ENCODE results near the gene TMEM150B.

The TMEM150B gene

GRCh38 chr19:55341171-55341588, 16.0 kb upstream of the TMEM150B start:
- Histone ChIP-seq H3K4me1 (ENCODE audit: insufficient read depth, low read length, severe bottlenecking) (peaks cover 25% of the 10 kb centered on the region), H3K9me2 (ENCODE audit: low read depth, low read length) (no peaks in the 10 kb centered on the region), H3K79me2 (ENCODE audit: insufficient read depth, low read length) (no peaks in the 10 kb centered on the region), H4K20me1 (ENCODE audit: insufficient read depth, low read length) (no peaks in the 10 kb centered on the region), H3K27me3 (ENCODE audit: insufficient read depth, low read length) (no peaks in the 10 kb centered on the region), H3K9me3 (ENCODE audit: low read length) (no peaks in the 10 kb centered on the region), H3K36me3 (ENCODE audit: insufficient read depth, low read length) (peaks cover 14% of the 10 kb centered on the region), H3K9ac (ENCODE audit: low read length) (peak overlapping the region; percentile 85), H3K4me2 (ENCODE audit: low read length) (peak overlapping the region; percentile 89), H2AFZ (ENCODE audit: low read length) (no peak overlapping the region), H3F3A (ENCODE audit: insufficient read depth, low read length) (no peaks in the 10 kb centered on the region), H3K4me3 (ENCODE audit: low read depth, low read length, poor library complexity, severe bottlenecking) (peak overlapping the region; percentile 73), H3K27ac (ENCODE audit: low read depth, low read length, poor library complexity, severe bottlenecking) (no peak overlapping the region)
- TF ChIP-seq EZH2 (IDR thresholded peaks at IDR 0.05; ENCODE audit: borderline replicate concordance, low read length) (no peak), CTCF (IDR thresholded peaks at IDR 0.05; ENCODE audit: low read length) (no peak)

GRCh38 chr19:55340784-55341147, 15.6 kb upstream of the TMEM150B start:
- Histone ChIP-seq H2AFZ (ENCODE audit: low read length) (no peak overlapping the region), H3K4me3 (ENCODE audit: low read depth, low read length, poor library complexity, severe bottlenecking) (peak overlapping the region; percentile 73), H3K79me2 (ENCODE audit: insufficient read depth, low read length) (no peaks in the 10 kb centered on the region), H3K27ac (ENCODE audit: low read depth, low read length, poor library complexity, severe bottlenecking) (no peak overlapping the region), H3K36me3 (ENCODE audit: insufficient read depth, low read length) (peaks cover 14% of the 10 kb centered on the region), H3F3A (ENCODE audit: insufficient read depth, low read length) (no peaks in the 10 kb centered on the region), H3K9me3 (ENCODE audit: low read length) (no peaks in the 10 kb centered on the region), H3K4me1 (ENCODE audit: insufficient read depth, low read length, severe bottlenecking) (peaks cover 25% of the 10 kb centered on the region), H3K27me3 (ENCODE audit: insufficient read depth, low read length) (no peaks in the 10 kb centered on the region), H3K9ac (ENCODE audit: low read length) (peak overlapping the region; percentile 85), H3K9me2 (ENCODE audit: low read depth, low read length) (no peaks in the 10 kb centered on the region), H4K20me1 (ENCODE audit: insufficient read depth, low read length) (no peaks in the 10 kb centered on the region), H3K4me2 (ENCODE audit: low read length) (peak overlapping the region; percentile 89)
- TF ChIP-seq CTCF (IDR thresholded peaks at IDR 0.05; ENCODE audit: low read length) (peak; percentile 45; the same call in 1 of the 2 replicates), EZH2 (IDR thresholded peaks at IDR 0.05; ENCODE audit: borderline replicate concordance, low read length) (no peak)

DNA sequence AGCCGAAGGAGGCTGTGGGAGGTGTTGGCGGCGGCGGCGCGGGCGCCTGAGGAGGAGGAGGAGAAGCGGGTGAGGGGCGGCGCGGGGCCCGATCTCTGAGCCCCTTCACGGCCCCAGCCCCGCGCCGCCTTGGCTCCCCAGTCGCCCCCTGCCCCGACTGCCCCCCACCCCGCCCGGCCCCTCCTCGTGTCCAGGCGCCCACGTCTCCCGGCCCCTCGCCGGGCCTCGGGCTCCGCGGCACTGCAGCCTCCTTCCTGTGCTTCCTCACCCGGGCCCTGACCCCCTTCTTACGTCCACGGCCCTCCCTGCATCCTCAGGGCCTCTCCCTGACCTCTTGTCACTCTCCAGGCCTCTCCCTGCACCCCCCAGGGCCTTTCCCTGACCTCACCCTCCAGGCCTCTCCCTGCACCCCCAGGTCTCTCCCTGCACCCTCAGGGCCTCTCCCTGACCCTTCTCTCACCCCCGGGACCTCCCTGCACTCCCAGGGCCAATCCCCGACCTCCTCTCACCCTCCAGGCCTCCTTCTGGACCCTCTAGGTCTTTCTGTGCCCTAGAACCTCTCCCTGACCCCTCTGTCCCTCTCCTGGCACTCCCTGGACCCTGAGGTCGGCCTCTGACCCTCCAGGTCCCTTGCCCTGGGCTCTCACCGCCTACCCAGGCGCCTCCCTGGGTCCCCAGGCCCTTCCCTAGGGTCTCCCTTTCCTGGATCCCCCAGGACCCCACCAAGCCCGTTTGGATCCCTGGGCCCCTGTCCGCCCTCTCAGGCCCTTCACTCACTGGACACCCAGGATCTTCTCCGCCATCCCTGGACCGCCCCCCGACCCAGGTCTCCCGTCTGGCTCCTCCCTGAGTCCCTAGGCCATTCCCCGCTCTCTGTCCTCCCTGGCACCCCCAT, 15.0 kb upstream of the TMEM150B start:
- peak overlapping the region; percentile 89 for H3K4me2 ChIP-seq (ENCODE audit: low read length)
- peaks cover 25% of the 10 kb centered on the region for H3K4me1 ChIP-seq (ENCODE audit: insufficient read depth, low read length, severe bottlenecking)
- H3K4me3 ChIP-seq (ENCODE audit: low read depth, low read length, poor library complexity, severe bottlenecking), result peak overlapping the region; percentile 73
- H4K20me1 ChIP-seq (ENCODE audit: insufficient read depth, low read length), result no peaks in the 10 kb centered on the region
- no peaks in the 10 kb centered on the region for H3K9me3 ChIP-seq (ENCODE audit: low read length)
- peaks cover 14% of the 10 kb centered on the region for H3K36me3 ChIP-seq (ENCODE audit: insufficient read depth, low read length)
- H3K9me2 ChIP-seq (ENCODE audit: low read depth, low read length), result no peaks in the 10 kb centered on the region
- no peaks in the 10 kb centered on the region for H3K27me3 ChIP-seq (ENCODE audit: insufficient read depth, low read length)
- no peaks in the 10 kb centered on the region for H3F3A ChIP-seq (ENCODE audit: insufficient read depth, low read length)
- H3K27ac ChIP-seq (ENCODE audit: low read depth, low read length, poor library complexity, severe bottlenecking), result no peak overlapping the region
- H3K9ac ChIP-seq (ENCODE audit: low read length), result peak overlapping the region; percentile 85
- H3K79me2 ChIP-seq (ENCODE audit: insufficient read depth, low read length), result no peaks in the 10 kb centered on the region
- no peak for TF ChIP-seq CTCF (IDR thresholded peaks at IDR 0.05; ENCODE audit: low read length)
- TF ChIP-seq EZH2 (IDR thresholded peaks at IDR 0.05; ENCODE audit: borderline replicate concordance, low read length), result no peak
- H2AFZ ChIP-seq (ENCODE audit: low read length), result no peak overlapping the region

Data from OCI-LY1 (cell line).